CD4-positive, alpha-beta T cell (primary cell): ENCODE data around the gene MORN4. TPM values are rescaled to one million over a fixed set of nuclear protein-coding genes. Genes with fewer than 3 reads are reported as not detected.
A peak's percentile ranks its signal among the peaks of the same experiment; 100 is the strongest.

Experiments
- ATAC-seq: fragments of 200-7000 bp; cut with Tn5 transposase; one replicate; pipeline ENCODE4 v1.10.0; 2022; ENCODE audit warnings: mild to moderate bottlenecking; ENCODE audit not compliant: poor library complexity
- CTCF ChIA-PET: fragments of 350-600 bp; sonication (Branson Sonifier 250); formaldehyde crosslinking; loops from one replicate; lab custom pipeline; 2021; ENCODE audit warnings: antibody characterized with exemption, inconsistent platforms; lab: Charles Lee
- POLR2A ChIA-PET: fragments of 350-600 bp; sonication (Branson Sonifier 250); formaldehyde crosslinking; loops from one replicate; lab custom pipeline; 2021; ENCODE audit warnings: antibody characterized with exemption, inconsistent platforms; lab: Charles Lee
- DNase-seq, 14 experiments: peaks; one replicate each; pipeline ENCODE4 v3.0.0-alpha.2; 2013 to 2020; ENCODE audit warnings: mixed read lengths in 2 of 14
- H3K27ac ChIP-seq, 2 donors: one replicate each; pipeline versions ENCODE4 v1.5.1 to v1.7.0; 2013; ENCODE audit warnings: low read length in 2 of 2, low read depth in 1 of 2, mild to moderate bottlenecking in 1 of 2
- H3K27me3 ChIP-seq, 2 experiments: 1 replicate in 1 of 2; 2 replicates in 1 of 2; pipeline versions ENCODE4 v1.6.1 to v1.7.0; 2013; ENCODE audit warnings: low read length in 2 of 2, control low read depth in 1 of 2, mild to moderate bottlenecking in 1 of 2, moderate library complexity in 1 of 2; ENCODE audit not compliant: insufficient read depth in 2 of 2, control insufficient read depth in 1 of 2
- H3K36me3 ChIP-seq: one replicate; pipeline ENCODE4 v1.6.1; 2013; ENCODE audit warnings: low read length, control low read depth; ENCODE audit not compliant: insufficient read depth
- H3K4me1 ChIP-seq: one replicate; pipeline ENCODE4 v1.6.1; 2013; ENCODE audit warnings: low read length, control low read depth; ENCODE audit not compliant: insufficient read depth
- H3K4me3 ChIP-seq: one replicate; pipeline ENCODE4 v1.5.1; 2013; ENCODE audit warnings: mild to moderate bottlenecking, low read length, moderate library complexity
- H3K9me3 ChIP-seq, 2 experiments: 1 replicate in 1 of 2; 2 replicates in 1 of 2; pipeline versions ENCODE4 v1.6.1 to v1.7.0; 2013; ENCODE audit warnings: low read length in 2 of 2, mild to moderate bottlenecking in 2 of 2, control low read depth in 1 of 2, moderate library complexity in 1 of 2; ENCODE audit not compliant: control insufficient read depth in 1 of 2, insufficient read depth in 1 of 2
- H3K27ac Mint-ChIP-seq: one replicate; pipeline ENCODE4 v1.8.0; 2020; ENCODE audit warnings: mixed read lengths
- H3K27me3 Mint-ChIP-seq: one replicate; pipeline ENCODE4 v1.8.0; 2021; ENCODE audit warnings: mixed read lengths
- H3K36me3 Mint-ChIP-seq: one replicate; pipeline ENCODE4 v1.8.0; 2021; ENCODE audit warnings: low read depth, mixed read lengths
- H3K4me1 Mint-ChIP-seq: one replicate; pipeline ENCODE4 v1.8.0; 2021; ENCODE audit warnings: low read depth, mixed read lengths
- H3K4me3 Mint-ChIP-seq: one replicate; pipeline ENCODE4 v1.8.0; 2020; ENCODE audit warnings: mild to moderate bottlenecking, mixed read lengths
- H3K9me3 Mint-ChIP-seq: one replicate; pipeline ENCODE4 v1.8.0; 2020; ENCODE audit warnings: mixed read lengths
- intact Hi-C, 2 experiments: fragments of 100-400 bp; cut with DNase I in 1 of 2; cut with micrococcal nuclease in 1 of 2; formaldehyde crosslinking; loops; one replicate each; pipeline versions ENCODE4 v1.15.1 to v1.9.0; 2023 to 2025; cut with DNase I, micrococcal nuclease
- total RNA-seq, 174 experiments: library from RNA in 2 of 174; stranded (reverse) in 2 of 174; gene quantifications; one replicate each; pipeline ENCODE4 v1.2.3 and lab custom pipeline; 2021 to 2026
- TF ChIP-seq, protein P1 (sequence below): fragments of 200-600 bp; IDR thresholded peaks from one replicate; pipeline ENCODE4 v1.8.0; 2022; ENCODE audit warnings: antibody characterized with exemption, mild to moderate bottlenecking

The MORN4 gene
- total RNA-seq, 2 experiments from 2014 or later: 0.36 to 0.39 TPM

- H3K9me3 Mint-ChIP-seq: no peaks in the 10 kb centered on the region
- Histone ChIP-seq H3K4me3 (no peak within 1 kb of the TSS), H3K36me3 (no peaks in the 10 kb centered on the region), H3K4me1 (no peaks in the 10 kb centered on the region), H3K27ac (no peak within 1 kb of the TSS), H3K9me3 (no peaks in the 10 kb centered on the region), H3K27me3 (no peaks in the 10 kb centered on the region)
- no peak within 1 kb of the TSS for H3K27ac Mint-ChIP-seq
- DNase-seq (peak; percentile 13 to 68 (median 36)), ATAC-seq (peak; percentile 57)
- intact Hi-C loops: loop anchor here in 1 of 2 experiments (1.0 kb wide), 1 partner anchor 159 kb away; no protein-coding TSS in a partner anchor
- no peaks in the 10 kb centered on the region for H3K27me3 Mint-ChIP-seq
- no peak within 1 kb of the TSS for H3K4me3 Mint-ChIP-seq
- TF ChIP-seq, protein P1, sequence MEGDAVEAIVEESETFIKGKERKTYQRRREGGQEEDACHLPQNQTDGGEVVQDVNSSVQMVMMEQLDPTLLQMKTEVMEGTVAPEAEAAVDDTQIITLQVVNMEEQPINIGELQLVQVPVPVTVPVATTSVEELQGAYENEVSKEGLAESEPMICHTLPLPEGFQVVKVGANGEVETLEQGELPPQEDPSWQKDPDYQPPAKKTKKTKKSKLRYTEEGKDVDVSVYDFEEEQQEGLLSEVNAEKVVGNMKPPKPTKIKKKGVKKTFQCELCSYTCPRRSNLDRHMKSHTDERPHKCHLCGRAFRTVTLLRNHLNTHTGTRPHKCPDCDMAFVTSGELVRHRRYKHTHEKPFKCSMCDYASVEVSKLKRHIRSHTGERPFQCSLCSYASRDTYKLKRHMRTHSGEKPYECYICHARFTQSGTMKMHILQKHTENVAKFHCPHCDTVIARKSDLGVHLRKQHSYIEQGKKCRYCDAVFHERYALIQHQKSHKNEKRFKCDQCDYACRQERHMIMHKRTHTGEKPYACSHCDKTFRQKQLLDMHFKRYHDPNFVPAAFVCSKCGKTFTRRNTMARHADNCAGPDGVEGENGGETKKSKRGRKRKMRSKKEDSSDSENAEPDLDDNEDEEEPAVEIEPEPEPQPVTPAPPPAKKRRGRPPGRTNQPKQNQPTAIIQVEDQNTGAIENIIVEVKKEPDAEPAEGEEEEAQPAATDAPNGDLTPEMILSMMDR: peak; percentile 56
- POLR2A ChIA-PET: no interaction called here
- CTCF ChIA-PET: interaction anchor here (0.6 to 1.2 kb wide), 2 partner anchors 36 to 114 kb away, joined by 3 to 4 read pairs; partner anchors contain the start of gene AVPI1
- no peaks in the 10 kb centered on the region for H3K4me1 Mint-ChIP-seq
- H3K36me3 Mint-ChIP-seq: no peaks in the 10 kb centered on the region
These were observed 60.9 kb downstream of the MORN4 start, which contains the start of gene ANKRD2 for GRCh38 chr10:97572214-97572989. Gene ANKRD2, plus strand, starts transcription at chr10:97572779. Its CDS starts 10 bp downstream, at chr10:97572789.

DNA sequence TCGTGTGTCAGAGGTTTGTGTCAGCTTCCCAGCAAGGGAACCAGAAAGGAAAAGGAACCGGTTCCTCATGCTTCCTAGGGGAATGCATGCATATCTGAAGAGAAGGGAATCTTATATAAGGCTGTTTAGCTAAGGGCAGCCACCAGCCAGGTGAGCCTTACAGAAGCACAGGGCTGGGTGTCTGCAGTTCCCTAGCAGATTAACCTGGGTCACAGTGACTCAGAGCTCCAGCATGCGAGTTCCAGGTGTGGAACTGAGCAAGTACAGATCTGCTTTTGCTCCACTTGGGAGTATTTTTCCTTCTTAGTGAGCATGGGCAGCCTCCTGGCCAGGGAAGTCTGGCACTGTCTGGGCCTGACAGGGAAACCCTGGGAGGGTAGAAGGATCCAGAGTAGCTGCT, 61.7 kb downstream of the MORN4 start:
- Histone ChIP-seq H3K27me3 (no peaks in the 10 kb centered on the region), H3K27ac (no peak overlapping the region), H3K4me3 (no peak overlapping the region), H3K36me3 (no peaks in the 10 kb centered on the region), H3K9me3 (no peaks in the 10 kb centered on the region), H3K4me1 (no peaks in the 10 kb centered on the region)
- Mint-ChIP-seq H3K4me3 (no peak overlapping the region), H3K27ac (no peak overlapping the region), H3K36me3 (no peaks in the 10 kb centered on the region), H3K27me3 (no peaks in the 10 kb centered on the region), H3K9me3 (no peaks in the 10 kb centered on the region), H3K4me1 (no peaks in the 10 kb centered on the region)
- ChIA-PET POLR2A (no interaction called here), CTCF (interaction anchor here (0.6 to 1.2 kb wide), 2 partner anchors 37 to 115 kb away, joined by 3 to 4 read pairs; partner anchors contain the start of gene AVPI1)
- ATAC-seq: no peak
- intact Hi-C loops: loop anchor here in 1 of 2 experiments (1.0 kb wide), 1 partner anchor 160 kb away; no protein-coding TSS in a partner anchor
- DNase-seq: no peak
- TF ChIP-seq, protein P1: no peak

- intact Hi-C loops: no loop called here
- no peak overlapping the region for H3K27ac ChIP-seq
- Mint-ChIP-seq H3K4me1 (no peaks in the 10 kb centered on the region), H3K9me3 (no peaks in the 10 kb centered on the region), H3K27me3 (no peaks in the 10 kb centered on the region), H3K4me3 (no peak overlapping the region), H3K27ac (no peak overlapping the region), H3K36me3 (no peaks in the 10 kb centered on the region)
- ATAC-seq: no peak
- H3K4me3 ChIP-seq: no peak overlapping the region
- ChIA-PET CTCF (no interaction called here), POLR2A (no interaction called here)
- TF ChIP-seq, protein P1: no peak
- no peaks in the 10 kb centered on the region for H3K27me3 ChIP-seq
- H3K9me3 ChIP-seq: no peaks in the 10 kb centered on the region
- H3K4me1 ChIP-seq: no peaks in the 10 kb centered on the region
- no peaks in the 10 kb centered on the region for H3K36me3 ChIP-seq
- DNase-seq: no peak
These were observed 62.4 kb downstream of the MORN4 start for GRCh38 chr10:97570789-97571471.
